ENCODE measurements around the gene RXFP4. TPM values are rescaled to one million over a fixed set of nuclear protein-coding genes. Genes with fewer than 3 reads are reported as not detected.
A peak's percentile ranks its signal among the peaks of the same experiment; 100 is the strongest.

RXFP4 gene
- total and polyA plus RNA-seq, 9 donors: 0.12 to 0.65 (median 0.23) TPM; not detected in 4

DNA sequence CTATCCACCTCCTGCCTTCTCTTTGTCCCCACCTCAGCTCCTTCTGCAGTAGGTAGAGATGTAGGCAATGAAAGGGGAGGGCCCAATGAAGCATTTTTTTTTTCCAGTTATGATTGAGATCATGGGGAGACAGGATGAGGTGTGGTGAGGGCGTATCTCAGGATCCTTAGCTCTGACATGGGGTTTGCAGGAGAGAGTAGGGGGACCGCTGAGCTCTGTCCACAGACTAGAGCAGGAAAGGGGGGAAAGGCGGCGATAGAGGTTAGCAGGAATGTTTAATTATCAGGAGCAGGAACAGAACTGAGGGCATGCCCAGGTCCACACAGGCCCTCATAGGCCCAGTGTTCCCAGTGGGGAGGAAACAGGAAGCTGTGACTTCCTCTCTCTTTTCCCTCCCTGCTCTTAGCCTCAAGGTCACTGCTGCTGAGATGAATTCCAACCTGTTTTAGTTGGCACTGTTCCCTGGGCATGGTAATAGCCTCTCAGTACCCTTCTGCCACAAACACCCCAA lies 901 bp upstream of the RXFP4 start:
- peak; percentile 61 for DNase-seq
- Histone ChIP-seq H3K9me3 (replicated peaks; ENCODE audit: control insufficient read depth, low read depth, low read length) (no peaks in the 10 kb centered on the region), H3K4me1 (ENCODE audit: control insufficient read depth, insufficient read depth, low read length) (peaks cover 50% of the 10 kb centered on the region), H3K27me3 (ENCODE audit: control insufficient read depth, insufficient read depth, low read length) (no peaks in the 10 kb centered on the region), H3K4me3 (ENCODE audit: low read length) (no peak overlapping the region), H3K36me3 (ENCODE audit: control insufficient read depth, insufficient read depth, low read length) (peaks cover 3% of the 10 kb centered on the region), H3K27ac (ENCODE audit: low read length) (peak overlapping the region; percentile 80)
- 53% methylated on average over 2 of the region's 4 CpGs for WGBS (ENCODE audit: insufficient coverage)

DNA sequence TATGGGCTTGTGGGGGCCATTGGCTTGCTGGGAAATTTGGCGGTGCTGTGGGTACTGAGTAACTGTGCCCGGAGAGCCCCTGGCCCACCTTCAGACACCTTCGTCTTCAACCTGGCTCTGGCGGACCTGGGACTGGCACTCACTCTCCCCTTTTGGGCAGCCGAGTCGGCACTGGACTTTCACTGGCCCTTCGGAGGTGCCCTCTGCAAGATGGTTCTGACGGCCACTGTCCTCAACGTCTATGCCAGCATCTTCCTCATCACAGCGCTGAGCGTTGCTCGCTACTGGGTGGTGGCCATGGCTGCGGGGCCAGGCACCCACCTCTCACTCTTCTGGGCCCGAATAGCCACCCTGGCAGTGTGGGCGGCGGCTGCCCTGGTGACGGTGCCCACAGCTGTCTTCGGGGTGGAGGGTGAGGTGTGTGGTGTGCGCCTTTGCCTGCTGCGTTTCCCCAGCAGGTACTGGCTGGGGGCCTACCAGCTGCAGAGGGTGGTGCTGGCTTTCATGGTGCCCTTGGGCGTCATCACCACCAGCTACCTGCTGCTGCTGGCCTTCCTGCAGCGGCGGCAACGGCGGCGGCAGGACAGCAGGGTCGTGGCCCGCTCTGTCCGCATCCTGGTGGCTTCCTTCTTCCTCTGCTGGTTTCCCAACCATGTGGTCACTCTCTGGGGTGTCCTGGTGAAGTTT lies 550 bp downstream of the RXFP4 start:
- WGBS (ENCODE audit: insufficient coverage): 77% methylated on average over 17 of the region's 29 CpGs
- Histone ChIP-seq H3K27ac (ENCODE audit: low read length) (peak overlapping the region; percentile 80), H3K9me3 (replicated peaks; ENCODE audit: control insufficient read depth, low read depth, low read length) (no peaks in the 10 kb centered on the region), H3K4me1 (ENCODE audit: control insufficient read depth, insufficient read depth, low read length) (peaks cover 58% of the 10 kb centered on the region), H3K4me3 (ENCODE audit: low read length) (no peak overlapping the region), H3K36me3 (ENCODE audit: control insufficient read depth, insufficient read depth, low read length) (peaks cover 14% of the 10 kb centered on the region), H3K27me3 (ENCODE audit: control insufficient read depth, insufficient read depth, low read length) (no peaks in the 10 kb centered on the region)
- no peak for DNase-seq

DNA sequence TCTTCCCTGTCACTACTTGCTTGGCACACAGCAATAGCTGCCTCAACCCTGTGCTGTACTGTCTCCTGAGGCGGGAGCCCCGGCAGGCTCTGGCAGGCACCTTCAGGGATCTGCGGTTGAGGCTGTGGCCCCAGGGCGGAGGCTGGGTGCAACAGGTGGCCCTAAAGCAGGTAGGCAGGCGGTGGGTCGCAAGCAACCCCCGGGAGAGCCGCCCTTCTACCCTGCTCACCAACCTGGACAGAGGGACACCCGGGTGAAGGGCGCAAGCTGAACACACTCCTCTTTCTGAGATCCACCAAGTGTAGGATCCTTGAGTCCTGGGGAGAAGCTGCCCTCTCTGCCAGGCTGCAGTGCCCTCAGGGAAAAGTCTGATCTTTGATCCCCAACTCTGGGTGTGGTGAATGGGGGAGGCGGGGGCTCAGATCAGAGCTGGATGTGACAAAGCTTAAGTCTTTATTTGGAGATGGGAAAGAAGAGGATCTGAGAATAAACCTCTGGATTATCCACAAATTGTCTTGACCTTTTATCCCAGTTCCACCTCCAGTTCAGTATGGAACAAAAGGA lies 1.2 kb downstream of the RXFP4 start:
- no peak overlapping the region for H3K4me3 ChIP-seq (ENCODE audit: low read length)
- H3K27me3 ChIP-seq (ENCODE audit: control insufficient read depth, insufficient read depth, low read length): no peaks in the 10 kb centered on the region
- WGBS (ENCODE audit: insufficient coverage): 76% methylated on average over 3 of the region's 11 CpGs
- peaks cover 20% of the 10 kb centered on the region for H3K36me3 ChIP-seq (ENCODE audit: control insufficient read depth, insufficient read depth, low read length)
- peaks cover 60% of the 10 kb centered on the region for H3K4me1 ChIP-seq (ENCODE audit: control insufficient read depth, insufficient read depth, low read length)
- no peak overlapping the region for H3K27ac ChIP-seq (ENCODE audit: low read length)
- no peaks in the 10 kb centered on the region for H3K9me3 ChIP-seq (replicated peaks; ENCODE audit: control insufficient read depth, low read depth, low read length)
- DNase-seq: no peak

DNA sequence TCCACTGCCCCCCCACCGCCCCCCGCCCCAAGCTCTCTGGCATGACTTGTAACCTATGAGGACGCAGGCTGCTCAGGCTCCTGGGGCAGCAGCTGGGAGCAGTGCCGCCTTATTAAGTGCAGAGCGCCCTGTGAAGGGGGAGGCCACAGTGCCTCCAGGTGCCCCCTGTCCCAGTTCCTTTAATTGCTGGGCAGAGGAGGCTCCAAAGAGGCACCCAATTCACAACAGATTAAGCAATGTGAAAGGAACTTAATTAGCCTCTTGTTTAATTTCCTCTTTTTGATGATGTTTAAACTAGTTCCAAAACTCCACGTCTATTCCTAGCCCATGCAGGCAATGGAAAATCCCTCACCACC lies 3.0 kb downstream of the RXFP4 start:
- DNase-seq: no peak
- H3K27ac ChIP-seq (ENCODE audit: low read length): no peak overlapping the region
- H3K4me1 ChIP-seq (ENCODE audit: control insufficient read depth, insufficient read depth, low read length): peaks cover 55% of the 10 kb centered on the region
- no peaks in the 10 kb centered on the region for H3K9me3 ChIP-seq (replicated peaks; ENCODE audit: control insufficient read depth, low read depth, low read length)
- H3K4me3 ChIP-seq (ENCODE audit: low read length): no peak overlapping the region
- 26% methylated on average over 3 of the region's 6 CpGs for WGBS (ENCODE audit: insufficient coverage)
- peaks cover 34% of the 10 kb centered on the region for H3K36me3 ChIP-seq (ENCODE audit: control insufficient read depth, insufficient read depth, low read length)
- H3K27me3 ChIP-seq (ENCODE audit: control insufficient read depth, insufficient read depth, low read length): no peaks in the 10 kb centered on the region

DNA sequence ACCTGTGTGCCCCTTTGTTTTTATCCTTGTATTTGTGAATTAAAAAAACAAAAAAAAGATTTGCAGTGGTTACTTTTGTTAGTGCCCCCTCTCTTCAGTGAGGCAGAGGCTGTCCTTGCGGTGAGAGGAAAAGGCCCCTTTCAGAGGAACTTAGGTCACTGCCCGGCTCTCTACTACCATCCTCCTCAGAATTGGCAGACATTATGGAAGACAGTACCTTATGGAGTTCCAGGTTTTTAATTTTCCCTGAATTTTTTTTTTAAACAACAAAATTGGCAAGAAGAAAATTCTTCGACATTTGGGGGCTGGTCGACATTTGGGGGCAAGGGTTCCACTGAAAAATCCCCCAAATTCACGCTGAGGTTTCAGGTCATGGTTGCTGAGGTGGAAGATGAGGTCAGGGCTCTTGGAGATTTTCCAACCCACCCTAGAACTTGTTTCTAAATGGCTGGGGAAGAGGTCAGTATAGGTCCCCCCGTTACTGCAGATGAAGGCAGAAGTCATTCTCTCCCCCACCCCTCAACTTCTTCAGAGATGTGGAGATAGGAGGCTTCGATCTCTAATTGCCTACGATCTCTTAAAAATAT lies 5.3 kb downstream of the RXFP4 start:
- Histone ChIP-seq H3K27ac (ENCODE audit: low read length) (peak overlapping the region; percentile 6), H3K4me1 (ENCODE audit: control insufficient read depth, insufficient read depth, low read length) (peaks cover 37% of the 10 kb centered on the region), H3K36me3 (ENCODE audit: control insufficient read depth, insufficient read depth, low read length) (peaks cover 56% of the 10 kb centered on the region), H3K4me3 (ENCODE audit: low read length) (no peak overlapping the region), H3K27me3 (ENCODE audit: control insufficient read depth, insufficient read depth, low read length) (no peaks in the 10 kb centered on the region), H3K9me3 (replicated peaks; ENCODE audit: control insufficient read depth, low read depth, low read length) (no peaks in the 10 kb centered on the region)
- no peak for DNase-seq
- WGBS (ENCODE audit: insufficient coverage): 83% methylated on average over 1 of the region's 8 CpGs

DNA sequence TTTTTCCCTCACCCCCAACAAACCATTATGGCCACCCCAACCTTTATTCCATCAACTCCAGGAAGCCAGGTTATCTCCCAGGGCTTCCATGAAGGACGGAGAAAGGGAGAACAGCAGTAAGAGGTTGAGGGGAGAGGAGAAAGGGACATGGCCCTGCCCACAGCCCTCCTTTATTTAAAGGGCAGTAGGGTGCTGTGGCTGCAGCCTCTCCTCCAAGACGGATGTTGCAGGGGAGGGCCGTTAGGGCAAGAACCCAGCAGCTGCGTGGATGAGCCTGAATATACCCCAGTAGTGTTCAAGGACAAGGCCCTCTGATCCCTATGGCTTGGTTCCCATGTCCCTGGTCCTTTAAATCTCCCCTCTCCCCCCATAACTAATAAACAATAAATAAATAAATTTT lies 5.9 kb downstream of the RXFP4 start:
- no peak for DNase-seq
- WGBS (ENCODE audit: insufficient coverage): no CpG with 5 or more reads among the region's 4 CpGs
- peaks cover 31% of the 10 kb centered on the region for H3K4me1 ChIP-seq (ENCODE audit: control insufficient read depth, insufficient read depth, low read length)
- no peaks in the 10 kb centered on the region for H3K27me3 ChIP-seq (ENCODE audit: control insufficient read depth, insufficient read depth, low read length)
- H3K4me3 ChIP-seq (ENCODE audit: low read length): no peak overlapping the region
- H3K36me3 ChIP-seq (ENCODE audit: control insufficient read depth, insufficient read depth, low read length): peaks cover 62% of the 10 kb centered on the region
- no peaks in the 10 kb centered on the region for H3K9me3 ChIP-seq (replicated peaks; ENCODE audit: control insufficient read depth, low read depth, low read length)
- no peak overlapping the region for H3K27ac ChIP-seq (ENCODE audit: low read length)

DNA sequence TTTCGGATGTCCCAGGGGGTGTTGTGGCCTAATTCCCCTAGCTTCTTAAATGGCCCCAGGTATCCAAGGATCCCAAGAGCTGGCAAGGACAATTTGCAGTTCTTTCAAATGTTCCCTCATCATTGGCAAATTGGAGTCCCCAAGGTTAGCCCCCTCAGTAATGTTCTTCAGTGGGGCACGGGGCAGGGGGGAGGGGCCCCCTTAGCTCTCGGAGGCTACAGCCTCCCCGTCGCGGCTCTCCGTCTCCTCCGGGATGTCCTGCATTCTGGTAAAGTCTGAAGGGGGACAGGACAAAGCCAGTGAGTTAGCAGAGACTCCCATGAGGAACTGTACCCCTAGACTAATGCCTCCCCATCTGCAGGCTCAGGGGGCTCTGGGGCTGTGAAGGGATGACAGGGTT lies 6.3 kb downstream of the RXFP4 start:
- DNase-seq: no peak
- peaks cover 27% of the 10 kb centered on the region for H3K4me1 ChIP-seq (ENCODE audit: control insufficient read depth, insufficient read depth, low read length)
- no peaks in the 10 kb centered on the region for H3K27me3 ChIP-seq (ENCODE audit: control insufficient read depth, insufficient read depth, low read length)
- 100% methylated on average over 1 of the region's 8 CpGs for WGBS (ENCODE audit: insufficient coverage)
- H3K4me3 ChIP-seq (ENCODE audit: low read length): no peak overlapping the region
- H3K36me3 ChIP-seq (ENCODE audit: control insufficient read depth, insufficient read depth, low read length): peaks cover 66% of the 10 kb centered on the region
- H3K9me3 ChIP-seq (replicated peaks; ENCODE audit: control insufficient read depth, low read depth, low read length): no peaks in the 10 kb centered on the region
- no peak overlapping the region for H3K27ac ChIP-seq (ENCODE audit: low read length)

DNA sequence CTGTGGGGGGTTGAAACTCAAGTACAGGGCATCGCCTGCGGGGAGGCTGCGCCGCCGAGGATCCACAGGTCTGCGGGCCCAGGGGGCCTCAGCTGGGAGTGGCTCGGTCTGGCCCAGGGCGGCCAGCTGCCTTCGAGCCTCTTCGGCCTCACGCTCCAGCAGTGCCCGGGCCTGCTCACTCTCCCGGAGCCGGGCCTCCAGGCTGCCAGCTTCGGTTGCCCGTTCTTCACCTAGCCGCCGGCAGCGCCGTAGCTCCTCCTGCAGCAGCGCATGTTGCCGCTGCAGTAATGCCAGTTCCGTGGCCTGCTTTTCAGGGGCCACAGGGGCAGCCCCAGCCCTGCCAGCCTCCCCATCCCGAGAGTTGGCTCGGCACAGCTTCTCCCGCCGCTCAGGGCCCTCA lies 9.4 kb downstream of the RXFP4 start:
- peaks cover 8% of the 10 kb centered on the region for H3K4me1 ChIP-seq (ENCODE audit: control insufficient read depth, insufficient read depth, low read length)
- no peak for DNase-seq
- 96% methylated on average over 23 of the region's 27 CpGs for whole genome bisulfite sequencing (ENCODE audit: insufficient coverage)
- peaks cover 93% of the 10 kb centered on the region for H3K36me3 ChIP-seq (ENCODE audit: control insufficient read depth, insufficient read depth, low read length)
- no peak overlapping the region for H3K4me3 ChIP-seq (ENCODE audit: low read length)
- H3K9me3 ChIP-seq (replicated peaks; ENCODE audit: control insufficient read depth, low read depth, low read length): no peaks in the 10 kb centered on the region
- no peak overlapping the region for H3K27ac ChIP-seq (ENCODE audit: low read length)
- H3K27me3 ChIP-seq (ENCODE audit: control insufficient read depth, insufficient read depth, low read length): no peaks in the 10 kb centered on the region

DNA sequence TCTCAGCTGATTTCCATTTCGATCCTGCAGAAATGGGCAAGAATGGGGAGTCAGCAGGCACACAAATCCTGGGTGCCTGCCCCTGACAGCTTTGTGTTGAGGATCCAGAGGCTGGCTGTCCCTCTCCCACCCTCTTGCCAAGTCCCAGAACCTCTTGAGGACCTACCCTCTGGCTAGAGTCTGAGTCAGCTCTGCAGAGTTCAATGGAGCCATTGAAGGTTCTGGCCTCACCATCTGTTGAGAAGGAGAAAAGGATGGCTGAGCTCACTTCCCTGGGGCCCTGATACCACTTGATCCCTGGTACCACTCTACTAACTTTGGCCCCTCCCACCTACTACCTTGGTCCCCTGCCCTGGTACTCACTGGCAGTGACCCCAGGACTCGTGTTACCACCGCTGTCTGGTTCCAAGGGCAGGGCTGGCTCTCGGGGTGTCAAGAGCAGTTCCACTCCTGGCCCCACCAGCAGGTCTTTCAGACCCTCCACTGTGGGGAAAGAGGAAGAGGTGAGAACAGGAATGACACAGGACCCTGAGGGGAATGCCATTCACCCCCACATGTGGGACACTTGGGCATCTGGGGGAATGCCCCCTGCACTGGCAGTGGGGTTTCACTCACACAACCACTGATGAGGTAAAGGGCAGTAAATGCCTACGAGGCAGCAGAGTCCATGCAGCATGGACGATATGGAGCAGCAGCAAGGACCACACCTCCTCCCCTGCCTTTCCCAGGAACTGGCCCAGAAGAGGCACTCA lies 10.5 kb downstream of the RXFP4 start:
- H3K36me3 ChIP-seq (ENCODE audit: control insufficient read depth, insufficient read depth, low read length): peaks cover 91% of the 10 kb centered on the region
- no peaks in the 10 kb centered on the region for H3K27me3 ChIP-seq (ENCODE audit: control insufficient read depth, insufficient read depth, low read length)
- peaks cover 3% of the 10 kb centered on the region for H3K4me1 ChIP-seq (ENCODE audit: control insufficient read depth, insufficient read depth, low read length)
- no peak overlapping the region for H3K27ac ChIP-seq (ENCODE audit: low read length)
- WGBS (ENCODE audit: insufficient coverage): 100% methylated on average over 1 of the region's 6 CpGs
- no peak overlapping the region for H3K4me3 ChIP-seq (ENCODE audit: low read length)
- no peak for DNase-seq
- no peaks in the 10 kb centered on the region for H3K9me3 ChIP-seq (replicated peaks; ENCODE audit: control insufficient read depth, low read depth, low read length)

DNA sequence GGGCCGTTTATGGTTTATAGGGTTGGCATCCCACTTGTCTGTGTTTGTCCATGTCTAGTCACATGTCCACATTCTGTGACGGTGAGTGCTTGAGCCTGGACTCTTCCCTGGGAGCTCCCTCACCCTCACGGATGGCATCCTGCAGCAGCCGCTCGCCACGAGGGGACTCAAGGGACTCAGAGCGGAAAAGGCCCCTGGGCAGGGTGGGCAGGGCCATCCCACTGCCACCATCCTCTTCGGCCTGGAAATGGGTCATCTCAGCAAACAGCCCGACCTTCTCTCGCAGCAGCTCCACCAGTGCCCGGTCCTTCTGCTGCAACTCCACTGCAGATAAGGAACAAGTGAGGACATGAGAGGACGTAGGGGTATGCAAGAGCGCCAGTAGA lies 11.1 kb downstream of the RXFP4 start:
- no peaks in the 10 kb centered on the region for H3K27me3 ChIP-seq (ENCODE audit: control insufficient read depth, insufficient read depth, low read length)
- H3K9me3 ChIP-seq (replicated peaks; ENCODE audit: control insufficient read depth, low read depth, low read length): no peaks in the 10 kb centered on the region
- no peaks in the 10 kb centered on the region for H3K4me1 ChIP-seq (ENCODE audit: control insufficient read depth, insufficient read depth, low read length)
- H3K4me3 ChIP-seq (ENCODE audit: low read length): no peak overlapping the region
- no peak for DNase-seq
- WGBS (ENCODE audit: insufficient coverage): 90% methylated on average over 12 of the region's 13 CpGs
- peaks cover 89% of the 10 kb centered on the region for H3K36me3 ChIP-seq (ENCODE audit: control insufficient read depth, insufficient read depth, low read length)
- no peak overlapping the region for H3K27ac ChIP-seq (ENCODE audit: low read length)

Data from muscle of leg (tissue), 11 donors.